22Rv1 (cell line): ENCODE measurements around the gene FOXD3.

Experiments used
- CTCF ChIP-seq: fragments of 450-650 bp; IDR thresholded peaks from 2 replicates; pipeline ENCODE4 v1.5.1; 2017; ENCODE audit warnings: mild to moderate bottlenecking
- ZFX ChIP-seq: fragments of 450-650 bp; IDR thresholded peaks from 2 replicates; pipeline ENCODE4 v1.6.1; 2017; ENCODE audit warnings: antibody characterized with exemption, borderline replicate concordance

GRCh38 chr1:63359561-63359960, 37.2 kb downstream of the FOXD3 start:
- no peak for TF ChIP-seq CTCF
- no peak for TF ChIP-seq ZFX
